Measurements from ENCODE around the gene WDR91.

WDR91 gene

DNA sequence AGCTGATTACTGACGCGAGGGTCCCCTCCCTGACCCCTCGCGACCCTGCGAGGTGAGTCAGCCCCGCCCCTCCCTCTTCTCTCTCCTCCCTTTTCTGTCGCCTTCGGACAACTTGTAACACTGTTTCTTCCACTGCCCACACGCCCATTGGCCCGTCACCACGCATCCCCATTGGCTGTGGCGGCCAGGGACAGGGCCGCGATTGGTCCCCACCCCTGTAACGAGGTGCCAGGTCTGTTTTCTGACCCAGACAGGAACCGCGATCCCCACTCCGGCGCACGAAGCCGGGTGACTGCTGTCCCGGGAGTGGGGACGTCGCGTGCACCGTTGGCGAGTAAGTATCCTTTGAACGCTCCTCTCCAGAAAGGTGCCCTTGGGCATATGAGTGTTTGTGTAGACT, 22.2 kb upstream of the WDR91 start, which contains the start of gene STRA8:
STRA8 (plus strand) TSS at position 269 of the 400 bp plus-strand sequence. CDS start 6,687 bp downstream, outside the sequence.
- no peak for DNase-seq (ENCODE audit: low read depth)

- DNase-seq (ENCODE audit: low read depth) = no peak
Measured at GRCh38 chr7:135232720-135233119, 21.4 kb upstream of the WDR91 start.

DNA sequence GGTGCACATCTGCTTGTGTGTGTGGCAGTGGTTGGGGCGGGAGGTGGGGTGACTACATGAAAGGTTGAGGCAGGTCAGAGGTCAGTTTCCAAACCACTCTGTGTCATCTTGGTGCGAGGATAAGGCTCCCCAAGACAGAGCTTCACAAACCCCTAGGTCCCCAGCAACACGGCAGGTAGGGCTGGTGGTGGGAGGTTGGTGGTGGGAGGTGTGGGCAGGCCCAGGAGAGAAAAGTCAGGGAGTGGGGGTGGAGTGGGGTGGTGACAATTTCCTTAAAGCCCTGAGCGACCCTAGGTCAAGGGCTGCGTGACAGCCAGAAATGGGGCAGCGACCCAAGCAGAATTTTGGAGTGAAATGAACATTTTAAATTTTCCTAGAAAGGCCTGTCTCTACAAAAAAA, 20.8 kb upstream of the WDR91 start:
- DNase-seq (ENCODE audit: low read depth) = no peak

DNA sequence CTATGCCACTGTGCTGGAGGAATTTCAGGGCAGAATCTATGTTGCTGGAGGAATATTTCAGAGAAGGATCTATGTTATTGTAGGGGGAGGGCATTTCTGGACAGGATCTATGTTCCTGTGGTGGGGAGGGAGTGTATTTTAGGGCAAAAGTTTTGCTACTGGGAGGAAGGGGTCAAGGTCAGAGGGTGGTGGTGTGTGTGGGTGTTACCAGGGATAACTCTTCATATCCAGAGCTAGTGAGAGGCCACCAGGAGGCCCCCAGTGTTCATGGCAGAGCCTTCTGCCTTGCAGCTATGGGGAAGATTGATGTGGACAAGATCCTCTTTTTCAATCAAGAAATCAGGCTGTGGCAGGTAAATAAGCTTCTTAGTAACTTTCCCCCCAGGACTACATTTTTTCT, 20.4 kb upstream of the WDR91 start:
- no peak for DNase-seq (ENCODE audit: low read depth)

GRCh38 chr7:135224027-135224426, 12.7 kb upstream of the WDR91 start:
- no peak for DNase-seq (ENCODE audit: low read depth)

DNA sequence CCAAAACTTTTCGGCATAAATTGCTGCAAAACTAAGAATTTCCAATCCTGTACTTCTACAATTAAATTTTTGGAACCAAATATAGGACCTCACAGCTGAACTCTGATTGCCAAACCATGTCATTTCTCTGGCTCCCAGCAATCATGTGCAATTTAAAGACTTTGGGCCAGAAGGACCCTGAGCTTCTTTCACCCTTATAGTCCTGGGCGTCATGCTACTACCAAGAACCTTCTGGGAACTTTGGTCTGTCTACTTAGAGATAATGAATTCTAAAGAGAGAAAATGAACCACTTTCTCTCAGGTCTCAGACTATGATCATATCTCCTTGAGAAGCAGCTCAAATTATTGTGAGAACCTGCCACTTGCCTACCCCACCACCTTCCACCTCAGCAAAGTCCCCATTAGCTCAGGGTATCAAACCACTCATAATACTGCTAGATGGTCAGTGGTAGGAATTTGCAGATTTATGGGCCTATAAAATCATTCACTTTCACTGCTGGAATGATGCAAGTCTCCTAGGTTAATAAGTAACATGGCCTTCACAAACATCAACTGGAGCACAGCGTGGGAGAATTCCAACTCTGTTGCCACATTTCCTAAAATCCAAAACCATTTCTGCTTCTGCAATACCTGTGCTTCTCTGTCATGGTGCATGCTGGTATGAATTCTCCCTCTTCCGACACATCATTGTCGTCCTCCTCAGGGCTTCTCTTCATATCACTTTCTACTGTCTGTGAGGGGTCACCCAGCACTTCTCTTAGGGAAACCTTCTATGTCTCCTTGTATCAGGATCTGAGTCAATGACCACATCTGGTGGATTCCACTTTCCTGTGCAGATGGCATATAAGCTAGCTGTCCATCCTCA, 6.6 kb upstream of the WDR91 start:
- no peak for DNase-seq (ENCODE audit: low read depth)

DNA sequence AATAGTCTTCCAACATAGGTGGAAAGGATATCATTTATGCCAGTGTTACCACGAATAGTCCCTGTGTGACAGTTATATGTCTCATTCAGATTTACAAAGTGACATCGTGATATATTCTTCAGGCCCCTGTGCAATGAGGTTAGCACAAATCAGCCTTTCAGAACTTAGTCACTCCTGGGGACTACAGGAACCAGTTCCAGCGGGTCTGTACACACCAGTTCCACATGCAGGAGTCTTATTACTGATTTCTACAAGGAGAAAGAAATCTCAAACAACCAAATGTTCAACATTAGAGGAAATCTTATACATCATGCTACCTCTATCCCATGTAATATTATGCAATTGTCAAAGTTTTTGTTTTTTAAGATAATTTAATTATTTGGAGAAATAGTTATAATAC, 4.4 kb upstream of the WDR91 start:
- no peak for DNase-seq (ENCODE audit: low read depth)

GRCh38 chr7:135215180-135215579, 3.9 kb upstream of the WDR91 start:
- DNase-seq (ENCODE audit: low read depth) = no peak

DNA sequence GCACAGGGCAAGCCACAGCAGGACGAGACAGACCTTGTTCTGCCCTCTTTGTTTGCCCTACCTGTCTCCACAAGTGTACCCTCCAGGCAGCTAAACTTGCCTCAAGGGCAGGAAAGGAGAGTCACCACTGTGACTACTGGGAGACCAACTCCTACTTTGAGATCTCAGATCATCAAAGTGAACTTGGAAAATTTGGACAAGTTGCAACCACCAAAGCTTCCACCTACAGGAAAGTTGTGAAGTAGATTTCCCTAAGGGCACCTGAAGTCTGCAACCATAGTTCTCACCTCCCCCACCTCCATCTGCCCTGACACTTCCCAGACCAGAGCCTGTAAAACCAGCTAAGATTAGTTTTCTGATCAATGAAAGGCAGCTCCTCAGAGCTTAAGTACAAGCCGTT, 2.5 kb upstream of the WDR91 start:
- DNase-seq (ENCODE audit: low read depth) = no peak

- DNase-seq (ENCODE audit: low read depth) = peak; percentile 27
Measured at GRCh38 chr7:135211946-135212685, 790 bp upstream of the WDR91 start.

GRCh38 chr7:135210888-135211178, 493 bp downstream of the WDR91 start:
- peak; percentile 31 for DNase-seq (ENCODE audit: low read depth)

GRCh38 chr7:135209225-135209834, 2.0 kb downstream of the WDR91 start:
- DNase-seq (ENCODE audit: low read depth) = no peak

DNA sequence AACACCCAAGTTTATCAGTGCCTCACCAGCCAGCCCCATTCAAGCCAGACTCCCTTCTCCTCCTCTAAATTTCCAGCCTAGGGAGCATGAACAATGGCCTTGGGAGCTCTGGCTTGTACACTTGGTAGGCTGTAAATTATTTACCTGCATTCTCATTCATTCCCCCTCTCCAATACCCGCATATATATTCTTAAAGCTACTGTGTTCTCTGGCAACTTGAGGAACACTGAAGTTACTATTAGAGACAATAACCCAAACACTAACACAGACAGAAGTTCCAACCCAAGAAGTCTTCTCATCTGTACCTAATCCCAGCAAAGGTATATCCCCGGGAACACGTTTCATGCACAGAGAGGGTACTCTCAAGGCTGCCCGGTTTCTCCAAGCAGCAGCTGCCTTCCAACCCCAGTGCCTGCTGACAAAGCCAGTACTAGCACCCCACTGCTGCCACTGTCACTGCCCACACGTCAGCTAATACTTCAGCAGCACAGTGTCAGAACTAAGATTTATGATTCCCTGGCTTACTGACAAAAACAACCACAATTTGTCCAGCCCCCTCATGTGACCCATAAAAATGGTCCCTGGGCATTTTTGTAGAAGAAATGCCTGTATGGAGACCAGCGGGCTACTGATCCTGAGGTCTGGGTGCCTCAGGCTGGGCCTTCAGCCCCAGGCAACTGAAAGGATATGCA, 3.1 kb downstream of the WDR91 start:
- DNase-seq (ENCODE audit: low read depth) = no peak

- no peak for DNase-seq (ENCODE audit: low read depth)
Measured at GRCh38 chr7:135207406-135208101, 3.8 kb downstream of the WDR91 start.

GRCh38 chr7:135206941-135207391, 4.4 kb downstream of the WDR91 start:
- no peak for DNase-seq (ENCODE audit: low read depth)

- no peak for DNase-seq (ENCODE audit: low read depth)
Measured at GRCh38 chr7:135205850-135206249, 5.5 kb downstream of the WDR91 start.

DNA sequence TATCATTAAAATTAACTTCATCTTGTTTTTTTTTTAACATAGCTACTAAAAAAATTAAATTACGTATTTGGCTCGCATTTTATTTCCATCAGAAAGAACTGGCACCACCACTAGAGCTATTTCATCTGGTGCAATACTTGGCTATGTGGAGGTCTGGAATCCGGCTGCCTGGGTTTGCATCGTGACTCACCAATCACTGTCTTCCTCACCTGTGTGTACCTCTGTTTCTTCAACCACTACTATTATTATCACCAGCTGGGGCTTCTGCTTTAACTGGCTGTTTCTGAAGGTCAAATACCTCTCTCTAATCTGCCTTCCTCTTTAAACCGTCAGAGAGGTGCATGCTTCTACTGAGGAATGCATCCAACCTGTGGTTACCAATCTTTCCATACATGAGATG, 6.5 kb downstream of the WDR91 start:
- DNase-seq (ENCODE audit: low read depth) = peak; percentile 34

GRCh38 chr7:135204341-135204749, 7.0 kb downstream of the WDR91 start:
- DNase-seq (ENCODE audit: low read depth) = peak; percentile 76

DNA sequence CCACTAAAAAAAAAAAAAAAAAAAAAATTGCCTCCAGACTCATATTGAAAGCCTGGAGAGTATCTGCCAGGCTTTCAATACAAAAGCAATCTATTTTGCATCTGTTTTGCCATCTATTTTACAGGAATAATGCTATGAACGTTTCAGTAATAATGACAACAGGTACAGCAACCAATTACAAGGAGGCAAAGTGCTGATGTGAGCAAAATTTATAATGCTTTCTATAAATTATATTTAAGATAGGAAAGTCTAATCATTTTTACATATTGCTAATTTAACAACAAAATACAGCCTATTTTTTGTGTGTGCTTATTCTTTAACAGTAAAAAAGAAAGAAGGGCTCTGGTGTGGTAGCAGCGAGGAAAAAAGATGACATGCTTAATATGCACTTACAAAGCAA, 10.0 kb downstream of the WDR91 start:
- DNase-seq (ENCODE audit: low read depth) = no peak

DNA sequence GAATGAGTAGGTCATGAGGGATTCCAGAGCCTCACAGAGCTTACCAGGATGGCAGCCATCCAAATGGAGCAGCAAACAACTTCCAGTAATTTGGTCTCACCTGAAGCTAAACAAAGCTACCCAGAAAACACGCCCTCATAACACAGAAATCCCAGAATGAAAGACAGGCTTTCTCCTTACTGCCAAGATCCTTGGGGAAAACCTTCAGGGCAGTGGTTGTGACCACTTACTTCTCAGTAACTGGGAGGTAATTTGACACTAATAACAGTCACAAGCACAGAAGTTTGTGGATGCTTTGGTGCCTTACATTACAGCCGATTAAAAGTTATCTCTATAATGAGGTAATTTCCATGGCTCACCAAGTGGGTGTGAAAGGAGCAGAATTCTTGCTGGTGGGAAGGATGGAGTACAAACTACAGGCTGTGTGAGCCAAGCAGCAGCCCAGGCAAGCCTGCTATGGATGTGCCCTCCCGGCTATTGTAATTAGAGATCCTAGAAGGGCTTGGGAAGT, 10.4 kb downstream of the WDR91 start:
- peak; percentile 39 for DNase-seq (ENCODE audit: low read depth)

- no peak for DNase-seq (ENCODE audit: low read depth)
Measured at GRCh38 chr7:135199439-135199838, 11.9 kb downstream of the WDR91 start.
